Fibroblast of the aortic adventitia (primary cell): ENCODE results near the gene PSTPIP1. TPM values are rescaled to one million over a fixed set of nuclear protein-coding genes. Genes with fewer than 3 reads are reported as not detected.

Experiments
- DNase-seq: peaks from one replicate; pipeline ENCODE4 v3.0.0-alpha.2; 2010; ENCODE audit warnings: low read depth
- H3K4me3 ChIP-seq: 2 replicates; pipeline ENCODE4 v1.5.1; 2011; ENCODE audit warnings: low read depth, mild to moderate bottlenecking, control low read depth, low read length, moderate library complexity
- CTCF ChIP-seq: IDR thresholded peaks from 2 replicates; pipeline ENCODE4 v1.5.1; 2011; ENCODE audit warnings: mild to moderate bottlenecking, low read length, control low read depth, inconsistent platforms; ENCODE audit not compliant: insufficient read depth
- total RNA-seq: library from RNA; depleted of rRNA; stranded (reverse); fragments of >200 nt; gene quantifications from 2 replicates; pipeline ENCODE4 v1.2.3, GENCODE V29; 2012; ENCODE audit warnings: low replicate concordance

The PSTPIP1 gene
- total RNA-seq, 1 donor = 0.18 TPM

GRCh38 chr15:77026501-77027110 is 31.7 kb downstream of the PSTPIP1 start:
- no peak for TF ChIP-seq CTCF
- DNase-seq = no peak
- H3K4me3 ChIP-seq = no peak overlapping the region

GRCh38 chr15:77027111-77027696 is 32.3 kb downstream of the PSTPIP1 start:
- no peak overlapping the region for H3K4me3 ChIP-seq
- no peak for TF ChIP-seq CTCF
- no peak for DNase-seq

DNA sequence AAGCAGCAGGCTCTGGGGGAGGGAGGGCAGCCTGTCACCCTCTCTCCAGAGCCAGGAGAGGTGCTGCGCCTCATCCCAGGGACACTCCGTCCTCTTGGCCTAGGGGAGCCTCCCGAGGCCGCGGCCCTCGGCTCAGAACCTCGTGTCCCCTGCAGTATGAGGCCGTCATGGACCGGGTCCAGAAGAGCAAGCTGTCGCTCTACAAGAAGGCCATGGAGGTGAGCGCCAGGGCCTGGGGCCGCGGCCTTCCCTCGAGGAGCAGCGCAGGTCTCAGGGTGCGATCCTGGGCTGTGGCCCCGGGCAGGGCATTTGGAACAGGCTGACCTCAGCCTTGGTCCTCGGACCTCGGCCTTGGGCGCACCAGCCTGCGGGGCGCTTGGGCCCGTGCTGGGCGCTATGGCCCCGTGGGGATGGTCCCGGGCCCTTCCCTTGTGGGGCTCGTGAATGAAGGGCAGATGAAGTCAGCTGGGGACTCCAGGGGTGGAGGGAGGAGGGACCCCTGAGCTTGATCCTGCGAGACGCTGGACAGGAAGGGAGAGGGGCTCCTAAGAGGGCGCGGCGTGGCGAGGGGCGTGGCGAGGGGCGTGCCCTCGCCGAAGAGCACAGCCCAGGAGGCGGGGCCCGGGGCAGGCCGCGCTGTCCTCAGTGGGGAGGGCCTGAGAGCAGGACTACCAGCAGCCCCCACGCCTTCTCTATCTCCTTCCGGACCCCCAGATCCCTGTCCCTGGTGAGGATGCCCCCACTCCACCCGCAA is 32.9 kb downstream of the PSTPIP1 start:
- TF ChIP-seq CTCF = no peak
- no peak for DNase-seq

DNA sequence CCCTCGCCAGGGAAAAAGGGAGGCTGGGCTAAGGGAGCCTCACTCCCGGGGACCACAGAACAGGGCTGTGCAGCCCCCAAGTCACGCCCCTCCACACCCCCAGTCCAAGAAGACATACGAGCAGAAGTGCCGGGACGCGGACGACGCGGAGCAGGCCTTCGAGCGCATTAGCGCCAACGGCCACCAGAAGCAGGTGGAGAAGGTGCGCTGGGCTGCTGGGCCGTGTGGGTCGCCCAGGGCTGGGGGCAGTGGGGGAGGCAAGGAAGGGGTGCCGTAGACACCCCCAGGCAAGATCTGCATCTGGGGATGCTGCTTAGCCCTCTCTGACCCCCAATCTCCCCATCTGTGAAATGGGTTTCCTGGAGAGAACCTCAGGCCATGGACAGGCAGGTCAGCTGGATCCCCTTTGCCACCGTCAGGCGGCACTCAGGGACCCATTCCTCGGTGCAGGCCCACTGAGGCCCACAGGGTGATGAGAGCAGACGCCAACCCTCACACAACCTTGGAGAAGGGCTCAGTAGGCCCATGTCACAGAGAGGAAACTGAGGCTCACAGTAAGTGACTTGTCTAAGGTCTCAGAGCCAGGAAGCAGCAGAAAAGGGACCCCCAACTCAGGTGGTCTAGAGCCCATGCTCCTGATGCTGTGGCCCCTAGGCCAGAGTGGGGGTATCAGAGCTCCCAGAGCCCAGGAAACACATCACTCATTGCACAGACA is 33.7 kb downstream of the PSTPIP1 start:
- H3K4me3 ChIP-seq = no peak overlapping the region
- TF ChIP-seq CTCF = no peak
- no peak for DNase-seq

More for the DNA sequence above, 32.9 kb downstream of the PSTPIP1 start:
- H3K4me3 ChIP-seq = peak overlapping the region; percentile 22

- H3K4me3 ChIP-seq = no peak overlapping the region
- DNase-seq = no peak
- TF ChIP-seq CTCF = no peak
Observed at GRCh38 chr15:77029166-77030047, 34.5 kb downstream of the PSTPIP1 start.
